ENCODE results near the gene KRT85. TPM values are rescaled to one million over a fixed set of nuclear protein-coding genes. Genes with fewer than 3 reads are reported as not detected.
A peak's percentile ranks its signal among the peaks of the same experiment; 100 is the strongest.

The KRT85 gene
- total and polyA plus RNA-seq, 2 experiments from 2014 or later, result 0.12 TPM; not detected in 1

GRCh38 chr12:52314511-52314910 lies 52.8 kb downstream of the KRT85 start:
- H3K4me3 ChIP-seq, result no peak overlapping the region
- H3K27me3 ChIP-seq, result peaks cover 66% of the 10 kb centered on the region
- no peaks in the 10 kb centered on the region for H3K9me3 ChIP-seq (ENCODE audit: low read depth)
- DNase-seq (ENCODE audit: low read depth in 1 of 2, low spot score in 1 of 2), result no peak
- no peak overlapping the region for H3K27ac ChIP-seq
- no peaks in the 10 kb centered on the region for H3K36me3 ChIP-seq
- H3K4me1 ChIP-seq (ENCODE audit: low read depth), result no peaks in the 10 kb centered on the region
- no peak for TF ChIP-seq CTCF (IDR thresholded peaks at IDR 0.05; ENCODE audit: low read depth, low read length)

- no peak overlapping the region for H3K4me3 ChIP-seq
- peaks cover 66% of the 10 kb centered on the region for H3K27me3 ChIP-seq
- DNase-seq (ENCODE audit: low read depth in 1 of 2, low spot score in 1 of 2), result no peak
- no peak for TF ChIP-seq CTCF (IDR thresholded peaks at IDR 0.05; ENCODE audit: low read depth, low read length)
- H3K9me3 ChIP-seq (ENCODE audit: low read depth), result no peaks in the 10 kb centered on the region
- no peaks in the 10 kb centered on the region for H3K4me1 ChIP-seq (ENCODE audit: low read depth)
- H3K36me3 ChIP-seq, result no peaks in the 10 kb centered on the region
- H3K27ac ChIP-seq, result no peak overlapping the region
These were observed 53.4 kb downstream of the KRT85 start for GRCh38 chr12:52313926-52314325.

- H3K4me1 ChIP-seq (ENCODE audit: low read depth), result no peaks in the 10 kb centered on the region
- H3K4me3 ChIP-seq, result no peak overlapping the region
- H3K9me3 ChIP-seq (ENCODE audit: low read depth), result no peaks in the 10 kb centered on the region
- DNase-seq (ENCODE audit: low read depth in 1 of 2, low spot score in 1 of 2), result no peak
- peaks cover 66% of the 10 kb centered on the region for H3K27me3 ChIP-seq
- no peak for TF ChIP-seq CTCF (IDR thresholded peaks at IDR 0.05; ENCODE audit: low read depth, low read length)
- no peak overlapping the region for H3K27ac ChIP-seq
- H3K36me3 ChIP-seq, result no peaks in the 10 kb centered on the region
These were observed 53.8 kb downstream of the KRT85 start for GRCh38 chr12:52313461-52313860.

- Histone ChIP-seq H3K9me3 (ENCODE audit: low read depth) (no peaks in the 10 kb centered on the region), H3K27me3 (peaks cover 76% of the 10 kb centered on the region), H3K4me1 (ENCODE audit: low read depth) (peaks cover 3% of the 10 kb centered on the region), H3K36me3 (no peaks in the 10 kb centered on the region), H3K27ac (no peak overlapping the region), H3K4me3 (no peak overlapping the region)
- no peak for DNase-seq (ENCODE audit: low read depth in 1 of 2, low spot score in 1 of 2)
- TF ChIP-seq CTCF (IDR thresholded peaks at IDR 0.05; ENCODE audit: low read depth, low read length), result no peak
These were observed 55.2 kb downstream of the KRT85 start for GRCh38 chr12:52312086-52312485.

GRCh38 chr12:52311285-52311648 lies 56.0 kb downstream of the KRT85 start:
- Histone ChIP-seq H3K36me3 (no peaks in the 10 kb centered on the region), H3K27me3 (peaks cover 84% of the 10 kb centered on the region), H3K9me3 (ENCODE audit: low read depth) (no peaks in the 10 kb centered on the region), H3K27ac (no peak overlapping the region), H3K4me1 (ENCODE audit: low read depth) (peaks cover 3% of the 10 kb centered on the region), H3K4me3 (no peak overlapping the region)
- no peak for TF ChIP-seq CTCF (IDR thresholded peaks at IDR 0.05; ENCODE audit: low read depth, low read length)
- DNase-seq (ENCODE audit: low read depth in 1 of 2, low spot score in 1 of 2), result peak in 1 of 2 donors; percentile 60
